NK-92 (cell line): Measurements from ENCODE around the gene IL36RN.

Source experiments
- DNase-seq: peaks from one replicate; lab custom pipeline; 2025; ENCODE audit not compliant: unreplicated experiment; lab: John Stamatoyannopoulos, UW

The IL36RN gene

GRCh38 chr2:113046465-113046864 is 12.5 kb upstream of the IL36RN start:
- no peak for DNase-seq

- no peak for DNase-seq
These were observed 7.8 kb upstream of the IL36RN start for GRCh38 chr2:113050921-113051895.

- no peak for DNase-seq
These were observed 6.5 kb upstream of the IL36RN start, which contains the start of gene IL36B for GRCh38 chr2:113052396-113052917. IL36B (minus strand) TSS chr2:113052867.

DNA sequence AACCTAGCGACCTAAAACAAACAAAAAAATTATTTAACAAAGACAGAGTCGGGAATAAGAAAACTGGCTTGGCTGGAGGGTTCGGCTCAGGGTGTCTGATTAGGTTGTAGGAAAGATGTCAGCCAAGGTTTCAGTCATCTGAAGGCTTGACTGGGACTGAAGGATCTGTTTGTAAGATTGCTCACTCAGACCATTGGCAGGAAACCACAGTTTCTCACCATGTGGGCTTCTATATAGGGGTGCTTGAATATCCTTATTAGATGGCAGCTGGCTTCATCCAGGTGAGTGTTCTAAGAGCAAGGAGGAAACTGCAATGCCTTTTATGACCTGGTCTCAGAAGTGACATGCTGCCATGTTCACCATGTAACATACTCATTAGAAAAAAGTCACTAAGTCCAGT is 5.3 kb upstream of the IL36RN start:
- no peak for DNase-seq

DNA sequence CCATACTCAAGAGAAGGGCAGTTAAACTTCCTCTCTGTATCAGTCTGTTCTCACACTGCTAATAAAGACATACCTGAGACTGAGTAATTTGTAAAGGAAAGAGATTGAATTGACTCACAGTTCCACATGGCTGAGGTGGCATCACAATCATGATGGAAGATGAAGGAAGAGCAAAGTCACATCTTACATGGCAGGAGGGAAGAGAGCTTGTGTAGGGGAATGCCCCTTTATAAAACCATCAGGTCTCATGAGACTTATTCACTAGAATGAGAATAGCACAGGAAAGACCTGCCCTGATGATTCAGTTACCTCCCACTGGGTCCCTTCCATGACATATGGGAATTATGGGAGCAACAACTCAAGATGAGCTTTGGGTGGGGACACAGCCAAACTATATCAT is 4.9 kb upstream of the IL36RN start:
- no peak for DNase-seq

DNA sequence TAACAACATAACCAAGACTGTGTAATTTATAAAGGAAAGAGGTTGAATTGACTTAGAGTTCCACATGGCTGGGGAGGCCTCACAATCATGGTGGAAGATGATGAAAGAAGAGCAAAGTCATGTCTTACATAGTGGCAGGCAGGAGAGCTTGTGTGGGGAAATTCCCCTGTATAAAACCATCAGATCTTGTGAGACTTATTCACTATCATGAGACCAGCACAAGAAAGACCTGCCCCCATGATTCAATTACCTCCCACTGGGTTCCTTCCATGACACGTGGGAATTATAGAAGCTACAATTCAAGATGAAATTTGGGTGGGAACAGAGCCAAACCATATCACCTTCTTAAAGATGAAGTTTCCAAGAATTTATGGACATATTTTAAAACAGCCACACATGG is 2.5 kb upstream of the IL36RN start:
- DNase-seq = no peak

DNA sequence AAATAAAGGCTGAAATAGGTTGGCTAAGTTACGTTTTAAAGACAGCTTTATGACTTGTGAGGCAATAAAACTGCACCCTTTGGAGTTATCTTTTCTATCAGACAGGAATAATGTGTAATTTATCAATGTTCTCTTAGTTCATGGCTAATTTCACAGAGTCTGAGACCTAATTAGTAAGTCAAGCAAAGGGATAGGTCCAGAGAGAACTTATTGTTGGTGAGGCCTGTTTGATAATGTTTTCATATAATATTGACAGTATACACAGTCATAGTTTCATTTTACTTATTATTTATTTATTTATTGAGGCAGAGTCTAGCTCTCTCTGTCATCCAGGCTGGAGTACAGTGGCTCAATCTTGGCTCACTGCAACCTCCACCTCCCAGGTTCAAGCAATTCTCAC is 1.9 kb upstream of the IL36RN start:
- DNase-seq = no peak

DNA sequence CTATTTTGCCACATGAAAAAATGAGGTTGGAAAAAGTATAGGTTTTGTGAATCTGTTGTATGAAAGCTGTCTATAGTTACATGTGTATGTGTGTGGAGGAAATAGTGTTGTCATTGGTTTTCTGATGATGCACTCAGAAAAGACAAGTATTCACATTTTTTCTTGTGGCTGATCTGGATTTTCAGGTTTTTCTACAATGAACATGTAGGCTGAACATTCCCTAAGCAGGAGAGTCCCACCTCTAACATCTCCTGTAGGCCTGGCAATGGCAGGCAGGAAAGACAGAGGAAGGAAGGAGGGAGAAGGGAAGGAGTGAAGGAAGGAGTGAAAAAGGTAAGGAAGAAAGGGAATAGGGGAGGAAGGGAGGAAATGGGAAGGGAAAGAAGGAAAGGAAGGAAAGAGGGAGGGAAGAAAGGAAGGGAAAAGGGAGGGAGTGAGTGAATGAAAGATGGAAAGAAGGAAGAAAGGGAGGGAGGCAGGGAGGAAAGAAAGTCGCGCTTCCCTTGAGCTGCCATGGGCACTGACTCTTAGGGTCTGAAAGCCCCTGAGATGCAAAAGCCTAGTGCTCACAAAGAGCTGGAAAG is 495 bp upstream of the IL36RN start:
- no peak for DNase-seq

GRCh38 chr2:113060396-113060795 is 1.4 kb downstream of the IL36RN start:
- DNase-seq = no peak

DNA sequence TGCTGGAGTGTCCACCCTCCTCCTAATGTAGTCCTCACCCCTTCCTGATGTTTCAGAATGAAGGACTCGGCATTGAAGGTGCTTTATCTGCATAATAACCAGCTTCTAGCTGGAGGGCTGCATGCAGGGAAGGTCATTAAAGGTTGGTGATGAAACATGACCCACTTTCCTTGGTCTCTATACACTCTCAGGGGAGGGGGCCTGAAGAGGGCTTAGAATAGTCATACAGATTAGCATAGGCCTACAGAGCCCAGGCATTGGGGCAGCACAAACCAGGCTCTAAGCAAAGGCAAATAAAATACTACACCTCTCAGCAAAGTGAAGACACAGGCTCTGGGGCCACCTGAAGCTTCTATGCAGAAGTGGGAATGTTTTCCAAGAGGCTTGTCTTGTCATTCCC is 1.8 kb downstream of the IL36RN start:
- no peak for DNase-seq

DNA sequence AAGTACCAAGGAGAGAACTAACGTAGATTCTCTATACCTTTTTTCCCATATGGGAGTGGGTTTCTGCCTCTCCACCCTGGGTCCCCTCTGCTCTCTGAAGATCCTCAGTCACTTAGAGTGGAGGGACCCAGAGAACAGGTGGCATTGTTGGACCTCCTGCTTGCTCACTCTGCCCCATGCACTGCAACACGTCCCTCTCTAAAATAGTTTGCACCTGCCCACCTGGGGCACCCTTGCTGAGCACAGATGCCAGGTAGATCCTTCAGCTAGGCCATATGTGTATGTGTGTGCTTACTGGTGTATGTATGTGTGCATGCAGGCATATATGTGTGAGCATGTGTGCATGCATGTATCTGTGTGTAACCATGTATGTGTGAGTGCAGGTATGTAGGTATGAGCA is 2.2 kb downstream of the IL36RN start:
- no peak for DNase-seq

- no peak for DNase-seq
These were observed 3.1 kb downstream of the IL36RN start for GRCh38 chr2:113061896-113062770.

DNA sequence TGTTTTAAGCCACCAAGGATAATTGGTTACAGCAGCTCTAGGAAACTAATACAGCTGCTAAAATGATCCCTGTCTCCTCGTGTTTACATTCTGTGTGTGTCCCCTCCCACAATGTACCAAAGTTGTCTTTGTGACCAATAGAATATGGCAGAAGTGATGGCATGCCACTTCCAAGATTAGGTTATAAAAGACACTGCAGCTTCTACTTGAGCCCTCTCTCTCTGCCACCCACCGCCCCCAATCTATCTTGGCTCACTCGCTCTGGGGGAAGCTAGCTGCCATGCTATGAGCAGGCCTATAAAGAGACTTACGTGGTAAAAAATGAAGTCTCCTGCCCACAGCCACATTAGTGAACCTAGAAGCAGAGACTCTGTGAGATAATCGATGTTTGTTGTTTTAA is 5.3 kb downstream of the IL36RN start:
- no peak for DNase-seq

GRCh38 chr2:113064898-113065297 is 5.9 kb downstream of the IL36RN start:
- DNase-seq = no peak

GRCh38 chr2:113067681-113068080 is 8.7 kb downstream of the IL36RN start, which contains the start of gene IL1F10:
IL1F10 (plus strand) TSS chr2:113067970; CDS start chr2:113072739, 4,769 bp downstream.
- DNase-seq = no peak

DNA sequence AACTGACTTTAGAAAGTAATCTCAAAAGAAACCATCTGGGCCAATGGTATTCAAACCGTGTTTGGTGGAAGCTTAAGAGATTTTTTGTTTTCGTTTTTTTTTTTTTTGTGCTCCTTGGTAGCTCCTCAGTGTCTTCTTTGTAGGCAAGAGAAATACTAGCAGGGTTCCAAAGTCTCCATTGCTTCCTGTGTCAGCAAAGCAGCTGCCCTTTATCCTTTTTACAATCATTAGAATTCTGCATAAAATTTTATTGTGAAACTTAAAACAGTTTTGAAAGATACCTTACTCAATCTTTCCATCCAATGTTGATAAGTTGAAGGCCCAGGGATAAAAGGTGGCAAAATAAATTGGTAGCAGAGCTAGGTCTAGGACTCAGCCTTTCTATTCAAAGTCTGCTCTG is 9.3 kb downstream of the IL36RN start:
- no peak for DNase-seq

GRCh38 chr2:113068706-113069485 is 9.9 kb downstream of the IL36RN start:
- no peak for DNase-seq

DNA sequence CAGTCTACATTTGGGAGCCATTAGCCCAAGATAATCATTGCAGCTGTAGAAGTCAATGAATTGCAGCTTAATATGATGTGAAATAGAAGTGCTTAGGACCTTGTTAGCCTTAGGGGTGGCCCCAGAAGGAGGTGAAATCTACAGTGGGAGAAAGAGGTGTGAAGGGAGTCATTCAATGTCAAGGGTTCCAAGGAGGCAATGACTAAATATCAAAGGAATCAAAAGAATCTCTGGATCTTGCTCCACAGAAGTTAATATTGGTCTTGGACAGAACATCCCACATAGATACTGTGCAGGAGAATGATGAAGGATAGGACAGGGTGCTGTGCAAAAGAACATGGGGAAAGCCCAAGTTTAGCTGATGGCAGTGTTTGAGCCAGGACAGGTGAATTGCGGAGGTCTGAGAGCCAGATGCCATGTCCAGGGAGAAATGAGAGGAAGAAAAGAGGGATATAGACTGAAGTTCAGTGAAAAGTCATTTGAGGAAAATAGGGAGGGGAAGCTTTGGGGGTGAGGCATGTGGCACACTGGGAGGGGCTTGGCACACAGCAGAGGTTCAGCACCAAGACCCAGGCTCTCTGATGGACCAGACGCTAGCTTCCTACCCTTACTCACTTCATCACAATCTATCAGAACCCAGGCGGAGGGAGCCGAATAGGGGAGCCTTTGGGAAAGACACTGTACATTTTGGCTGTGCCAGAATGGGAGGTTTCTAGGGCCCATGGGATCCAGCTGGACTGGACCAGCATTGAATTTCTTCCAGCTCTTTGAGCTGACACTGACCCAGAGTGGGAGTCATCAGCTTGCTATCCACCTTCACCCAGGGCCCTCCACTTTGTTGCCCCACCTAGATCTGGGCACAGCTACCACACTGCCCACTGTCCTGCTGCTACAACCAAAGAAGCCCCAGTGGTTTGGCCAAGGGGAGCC is 10.9 kb downstream of the IL36RN start:
- no peak for DNase-seq

- no peak for DNase-seq
These were observed 11.6 kb downstream of the IL36RN start for GRCh38 chr2:113070606-113070975.
